K562 (cell line): ENCODE results near the gene DMD.

Source experiments
- ARID4B ChIP-seq: sonication (generic); formaldehyde crosslinking; IDR thresholded peaks from 2 replicates; pipeline ENCODE4 v1.8.0; 2022; ENCODE audit warnings: mild to moderate bottlenecking, missing genetic modification reagents
- ATF2 ChIP-seq: sonication (generic); formaldehyde crosslinking; IDR thresholded peaks from 2 replicates; pipeline ENCODE4 v1.8.1; 2022; ENCODE audit warnings: missing genetic modification reagents
- CTCF ChIP-seq, 3 experiments: IDR thresholded peaks in 2 of 3; conservative IDR thresholded peaks in 1 of 3; 2 replicates each; pipeline ENCODE4 v1.5.1; 2011 to 2012; ENCODE audit warnings: low read length in 3 of 3, mild to moderate bottlenecking in 3 of 3, control low read depth in 2 of 3, improper control_type of control experiment in 1 of 3, inconsistent platforms in 1 of 3, low read depth in 1 of 3, mixed read lengths in 1 of 3, moderate library complexity in 1 of 3; ENCODE audit not compliant: insufficient read depth in 2 of 3
- ETS1 ChIP-seq: conservative IDR thresholded peaks from 2 replicates; pipeline ENCODE4 v1.6.1; 2011; ENCODE audit warnings: low read depth, mild to moderate bottlenecking, low read length; ENCODE audit not compliant: control insufficient read depth
- PBX2 ChIP-seq, 2 experiments: IDR thresholded peaks in 1 of 2; conservative IDR thresholded peaks in 1 of 2; 2 replicates each; pipeline ENCODE4 v1.6.1; 2016; ENCODE audit warnings: low read depth in 2 of 2, mild to moderate bottlenecking in 1 of 2, missing compliant biosample characterization in 1 of 2, missing genetic modification characterization in 1 of 2, moderate library complexity in 1 of 2
- POLR2A ChIP-seq: fragments of 450-650 bp; conservative IDR thresholded peaks from 2 replicates; pipeline ENCODE4 v1.6.1; 2016
- POLR2AphosphoS5 ChIP-seq: IDR thresholded peaks from 2 replicates; pipeline ENCODE4 v1.6.1; 2011; ENCODE audit warnings: mild to moderate bottlenecking, low read depth, low read length, moderate library complexity; ENCODE audit not compliant: control insufficient read depth, insufficient read depth
- RAD21 ChIP-seq, 2 experiments: fragments of 250-450 bp in 1 of 2; fragments of 450-650 bp in 1 of 2; sonication (Bioruptor Pico) in 1 of 2; formaldehyde crosslinking in 1 of 2; IDR thresholded peaks in 1 of 2; conservative IDR thresholded peaks in 1 of 2; 2 replicates each; pipeline versions ENCODE4 v1.4.0 to v1.8.0; 2020 to 2022; ENCODE audit warnings: mild to moderate bottlenecking in 2 of 2, moderate library complexity in 1 of 2
- RREB1 ChIP-seq: fragments of 250-450 bp; sonication (Bioruptor Pico); IDR thresholded peaks from 2 replicates; pipeline ENCODE4 v1.4.0; 2020
- SNIP1 ChIP-seq: fragments of 450-650 bp; IDR thresholded peaks from 2 replicates; pipeline ENCODE4 v1.7.1; 2017; ENCODE audit warnings: low read depth, mild to moderate bottlenecking
- ZFP36 ChIP-seq: fragments of 150-350 bp; IDR thresholded peaks from 2 replicates; pipeline ENCODE4 v1.6.1; 2018; ENCODE audit warnings: low read length, low read depth; ENCODE audit not compliant: partially characterized antibody
- TF ChIP-seq, protein P1 (sequence below): sonication (generic); formaldehyde crosslinking; IDR thresholded peaks from 2 replicates; pipeline ENCODE4 v1.4.0; 2020; ENCODE audit warnings: mild to moderate bottlenecking, missing genetic modification reagents

GRCh38 chrX:31170792-31171191, 2040.6 kb downstream of the DMD start:
- TF ChIP-seq PBX2 (CRISPR knock-in tag; IDR thresholded peaks at IDR 0.05; ENCODE audit: low read depth) (no peak), PBX2 (tag; conservative IDR thresholded peaks at IDR 0.05; ENCODE audit: low read depth) (no peak), POLR2AphosphoS5 (no peak), ATF2 (CRISPR knock-in tag) (no peak), POLR2A (no peak), ZFP36 (no peak), SNIP1 (no peak), ETS1 (no peak), RREB1 (CRISPR knock-in tag) (no peak), ARID4B (no peak), RAD21 (CRISPR knock-in tag; conservative IDR thresholded peaks at IDR 0.05 in 1 of 2, IDR thresholded peaks at IDR 0.05 in 1 of 2) (no peak), CTCF (IDR thresholded peaks at IDR 0.05 in 2 of 3, conservative IDR thresholded peaks at IDR 0.05 in 1 of 3; ENCODE audit: insufficient read depth in 2 of 3, low read depth in 1 of 3, low read length in 3 of 3) (no peak)
- TF ChIP-seq, protein P1, sequence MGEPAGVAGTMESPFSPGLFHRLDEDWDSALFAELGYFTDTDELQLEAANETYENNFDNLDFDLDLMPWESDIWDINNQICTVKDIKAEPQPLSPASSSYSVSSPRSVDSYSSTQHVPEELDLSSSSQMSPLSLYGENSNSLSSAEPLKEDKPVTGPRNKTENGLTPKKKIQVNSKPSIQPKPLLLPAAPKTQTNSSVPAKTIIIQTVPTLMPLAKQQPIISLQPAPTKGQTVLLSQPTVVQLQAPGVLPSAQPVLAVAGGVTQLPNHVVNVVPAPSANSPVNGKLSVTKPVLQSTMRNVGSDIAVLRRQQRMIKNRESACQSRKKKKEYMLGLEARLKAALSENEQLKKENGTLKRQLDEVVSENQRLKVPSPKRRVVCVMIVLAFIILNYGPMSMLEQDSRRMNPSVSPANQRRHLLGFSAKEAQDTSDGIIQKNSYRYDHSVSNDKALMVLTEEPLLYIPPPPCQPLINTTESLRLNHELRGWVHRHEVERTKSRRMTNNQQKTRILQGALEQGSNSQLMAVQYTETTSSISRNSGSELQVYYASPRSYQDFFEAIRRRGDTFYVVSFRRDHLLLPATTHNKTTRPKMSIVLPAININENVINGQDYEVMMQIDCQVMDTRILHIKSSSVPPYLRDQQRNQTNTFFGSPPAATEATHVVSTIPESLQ (CRISPR knock-in tag): no peak
